ENCODE results near the gene SRSF5. TPM values are rescaled to one million over a fixed set of nuclear protein-coding genes. Genes with fewer than 3 reads are reported as not detected.

The SRSF5 gene
- total and polyA plus RNA-seq, 2 of the 8 experiments (the other 6 are each of a cell fraction or from before 2014, with no cell fraction given) = 101 to 238 TPM

DNA sequence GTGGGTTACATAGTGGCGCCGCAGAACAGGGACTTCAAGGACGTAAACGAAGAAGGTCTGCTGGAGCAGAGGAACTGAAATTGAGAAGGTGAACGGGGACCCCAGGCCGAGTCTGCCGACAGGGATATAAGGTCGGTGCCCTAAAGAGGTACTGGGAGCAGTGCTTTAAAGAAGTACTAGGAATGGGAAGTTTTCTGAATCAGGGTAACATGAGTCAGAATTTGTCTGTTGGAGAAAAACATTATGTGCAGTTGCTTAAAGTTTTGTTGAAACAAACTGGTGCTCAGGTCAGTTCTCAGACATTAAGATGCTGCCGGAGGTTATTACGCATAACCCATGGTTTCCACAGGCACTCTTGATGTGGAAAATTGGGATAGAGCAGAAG lies 44.9 kb downstream of the SRSF5 start (continued):
- TF ChIP-seq CTCF (IDR thresholded peaks at IDR 0.05; ENCODE audit: control extremely low read depth in 1 of 3, insufficient read depth in 1 of 3, low read depth in 1 of 3, low read length in 3 of 3) (no peak), SIRT6 (IDR thresholded peaks at IDR 0.05; ENCODE audit: low read length) (no peak), CHD1 (IDR thresholded peaks at IDR 0.05; ENCODE audit: low read depth, low read length) (no peak)

All from H1 (cell line).